GM19023 (cell line): ENCODE measurements around the gene MYLK.

Experiments used
- ATAC-seq: cut with Tn5 transposase; IDR thresholded peaks from one replicate; pipeline ENCODE4 v1.9.1; 2021; ENCODE audit warnings: mild to moderate bottlenecking, moderate library complexity; ENCODE audit not compliant: unreplicated experiment

The MYLK gene

GRCh38 chr3:123564056-123564455 lies 320.1 kb downstream of the MYLK start:
- ATAC-seq, result no peak

- ATAC-seq, result no peak
These were observed 321.6 kb downstream of the MYLK start for GRCh38 chr3:123562547-123562946.

DNA sequence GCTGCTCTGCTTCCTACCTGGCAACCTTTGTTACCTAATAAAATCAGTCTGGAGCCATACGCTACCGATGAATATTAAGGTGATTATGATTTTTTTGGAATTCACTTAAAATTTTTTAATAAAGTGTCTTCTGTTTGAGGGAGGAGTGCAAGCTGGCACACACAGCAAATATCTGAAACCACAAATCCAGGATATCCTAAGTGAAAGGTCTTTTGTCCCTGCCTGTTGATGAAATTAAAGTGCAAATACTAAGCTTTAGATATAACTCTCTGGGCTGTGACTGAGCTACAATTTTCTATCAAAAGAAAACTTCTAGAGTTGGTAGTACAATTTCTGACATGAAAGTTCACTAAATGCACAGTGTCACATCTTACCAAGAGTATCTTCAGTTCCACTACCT lies 322.9 kb downstream of the MYLK start:
- no peak for ATAC-seq
